ENCODE measurements around the gene SNAPC4.
"Not testable (repeated sequence)": the region's sequence is repeated elsewhere in the genome, so short reads cannot be mapped to it uniquely, and the experiment has no call there.

The SNAPC4 gene

GRCh38 chr9:136433043-136433715, 33.2 kb upstream of the SNAPC4 start:
- Histone ChIP-seq H3K27me3 (ENCODE audit: control insufficient read depth, insufficient read depth, low read length) (no peaks in the 10 kb centered on the region), H3K9me3 (ENCODE audit: control insufficient read depth, insufficient read depth, low read length) (no peaks in the 10 kb centered on the region), H3K36me3 (ENCODE audit: control insufficient read depth, insufficient read depth, low read length) (peaks cover 6% of the 10 kb centered on the region; the same call in 1 of the 2 replicates), H3K4me1 (ENCODE audit: control insufficient read depth, insufficient read depth, low read length) (0 out of 2 replicates have a peak, but pooled peaks cover 3% of the 10 kb centered on the region), H3K4me3 (ENCODE audit: low read length) (no peak overlapping the region), H3K27ac (ENCODE audit: low read length) (no peak overlapping the region)
- DNase-seq (ENCODE audit: low read depth, low spot score) = no peak
- WGBS (ENCODE audit: insufficient coverage, insufficient read length) = no CpG with 5 or more reads among the region's 36 CpGs

GRCh38 chr9:136432591-136432990, 32.6 kb upstream of the SNAPC4 start:
- H3K36me3 ChIP-seq (ENCODE audit: control insufficient read depth, insufficient read depth, low read length) = peaks cover 6% of the 10 kb centered on the region; the same call in 1 of the 2 replicates
- H3K4me1 ChIP-seq (ENCODE audit: control insufficient read depth, insufficient read depth, low read length) = 0 out of 2 replicates have a peak, but pooled peaks cover 3% of the 10 kb centered on the region
- no peak overlapping the region for H3K27ac ChIP-seq (ENCODE audit: low read length)
- no CpG with 5 or more reads among the region's 26 CpGs for WGBS (ENCODE audit: insufficient coverage, insufficient read length)
- no peak for DNase-seq (ENCODE audit: low read depth, low spot score)
- no peak overlapping the region for H3K4me3 ChIP-seq (ENCODE audit: low read length)
- H3K9me3 ChIP-seq (ENCODE audit: control insufficient read depth, insufficient read depth, low read length) = no peaks in the 10 kb centered on the region
- H3K27me3 ChIP-seq (ENCODE audit: control insufficient read depth, insufficient read depth, low read length) = no peaks in the 10 kb centered on the region

GRCh38 chr9:136431782-136432350, 31.9 kb upstream of the SNAPC4 start:
- Histone ChIP-seq H3K27ac (ENCODE audit: low read length) (no peak overlapping the region), H3K4me3 (ENCODE audit: low read length) (no peak overlapping the region), H3K9me3 (ENCODE audit: control insufficient read depth, insufficient read depth, low read length) (no peaks in the 10 kb centered on the region), H3K4me1 (ENCODE audit: control insufficient read depth, insufficient read depth, low read length) (no peaks in the 10 kb centered on the region), H3K27me3 (ENCODE audit: control insufficient read depth, insufficient read depth, low read length) (no peaks in the 10 kb centered on the region), H3K36me3 (ENCODE audit: control insufficient read depth, insufficient read depth, low read length) (peaks cover 6% of the 10 kb centered on the region; the same call in 1 of the 2 replicates)
- no CpG with 5 or more reads among the region's 36 CpGs for WGBS (ENCODE audit: insufficient coverage, insufficient read length)
- DNase-seq (ENCODE audit: low read depth, low spot score) = no peak

GRCh38 chr9:136430588-136431234, 30.7 kb upstream of the SNAPC4 start:
- no CpG with 5 or more reads among the region's 29 CpGs for WGBS (ENCODE audit: insufficient coverage, insufficient read length)
- Histone ChIP-seq H3K4me1 (ENCODE audit: control insufficient read depth, insufficient read depth, low read length) (no peaks in the 10 kb centered on the region), H3K36me3 (ENCODE audit: control insufficient read depth, insufficient read depth, low read length) (peaks cover 6% of the 10 kb centered on the region; the same call in 1 of the 2 replicates), H3K27me3 (ENCODE audit: control insufficient read depth, insufficient read depth, low read length) (no peaks in the 10 kb centered on the region), H3K9me3 (ENCODE audit: control insufficient read depth, insufficient read depth, low read length) (no peaks in the 10 kb centered on the region), H3K4me3 (ENCODE audit: low read length) (no peak overlapping the region), H3K27ac (ENCODE audit: low read length) (no peak overlapping the region)
- DNase-seq (ENCODE audit: low read depth, low spot score) = no peak

GRCh38 chr9:136429683-136430491, 29.9 kb upstream of the SNAPC4 start:
- H3K4me1 ChIP-seq (ENCODE audit: control insufficient read depth, insufficient read depth, low read length) = no peaks in the 10 kb centered on the region
- H3K36me3 ChIP-seq (ENCODE audit: control insufficient read depth, insufficient read depth, low read length) = peaks cover 6% of the 10 kb centered on the region; the same call in 1 of the 2 replicates
- no peak for DNase-seq (ENCODE audit: low read depth, low spot score)
- H3K27me3 ChIP-seq (ENCODE audit: control insufficient read depth, insufficient read depth, low read length) = no peaks in the 10 kb centered on the region
- no peaks in the 10 kb centered on the region for H3K9me3 ChIP-seq (ENCODE audit: control insufficient read depth, insufficient read depth, low read length)
- no peak overlapping the region for H3K27ac ChIP-seq (ENCODE audit: low read length)
- WGBS (ENCODE audit: insufficient coverage, insufficient read length) = no CpG with 5 or more reads among the region's 32 CpGs
- no peak overlapping the region for H3K4me3 ChIP-seq (ENCODE audit: low read length)

- peaks cover 12% of the 10 kb centered on the region for H3K36me3 ChIP-seq (ENCODE audit: control insufficient read depth, insufficient read depth, low read length)
- WGBS (ENCODE audit: insufficient coverage, insufficient read length) = no CpG with 5 or more reads among the region's 21 CpGs
- H3K27me3 ChIP-seq (ENCODE audit: control insufficient read depth, insufficient read depth, low read length) = no peaks in the 10 kb centered on the region
These were observed 29.2 kb upstream of the SNAPC4 start for GRCh38 chr9:136429075-136429628.

GRCh38 chr9:136426787-136427186, 26.8 kb upstream of the SNAPC4 start:
- H3K36me3 ChIP-seq (ENCODE audit: control insufficient read depth, insufficient read depth, low read length) = peaks cover 33% of the 10 kb centered on the region
- H3K4me3 ChIP-seq (ENCODE audit: low read length) = no peak overlapping the region
- H3K9me3 ChIP-seq (ENCODE audit: control insufficient read depth, insufficient read depth, low read length) = no peaks in the 10 kb centered on the region
- no peaks in the 10 kb centered on the region for H3K27me3 ChIP-seq (ENCODE audit: control insufficient read depth, insufficient read depth, low read length)
- no CpG with 5 or more reads among the region's 12 CpGs for WGBS (ENCODE audit: insufficient coverage, insufficient read length)
- no peaks in the 10 kb centered on the region for H3K4me1 ChIP-seq (ENCODE audit: control insufficient read depth, insufficient read depth, low read length)
- no peak overlapping the region for H3K27ac ChIP-seq (ENCODE audit: low read length)
- no peak for DNase-seq (ENCODE audit: low read depth, low spot score)

More at GRCh38 chr9:136429075-136429628, 29.2 kb upstream of the SNAPC4 start:
- Histone ChIP-seq H3K9me3 (ENCODE audit: control insufficient read depth, insufficient read depth, low read length) (no peaks in the 10 kb centered on the region), H3K27ac (ENCODE audit: low read length) (no peak overlapping the region), H3K4me1 (ENCODE audit: control insufficient read depth, insufficient read depth, low read length) (no peaks in the 10 kb centered on the region), H3K4me3 (ENCODE audit: low read length) (no peak overlapping the region)
- no peak for DNase-seq (ENCODE audit: low read depth, low spot score)

GRCh38 chr9:136425367-136425766, 25.4 kb upstream of the SNAPC4 start:
- H3K36me3 ChIP-seq (ENCODE audit: control insufficient read depth, insufficient read depth, low read length) = peaks cover 37% of the 10 kb centered on the region
- WGBS (ENCODE audit: insufficient coverage, insufficient read length) = no CpG with 5 or more reads among the region's 7 CpGs
- H3K9me3 ChIP-seq (ENCODE audit: control insufficient read depth, insufficient read depth, low read length); H3K27ac ChIP-seq (ENCODE audit: low read length); H3K27me3 ChIP-seq (ENCODE audit: control insufficient read depth, insufficient read depth, low read length); DNase-seq (ENCODE audit: low read depth, low spot score); H3K4me1 ChIP-seq (ENCODE audit: control insufficient read depth, insufficient read depth, low read length); H3K4me3 ChIP-seq (ENCODE audit: low read length): not testable (repeated sequence)

GRCh38 chr9:136424750-136425362, 24.9 kb upstream of the SNAPC4 start:
- WGBS (ENCODE audit: insufficient coverage, insufficient read length) = no CpG with 5 or more reads among the region's 27 CpGs
- Histone ChIP-seq H3K4me1 (ENCODE audit: control insufficient read depth, insufficient read depth, low read length) (no peaks in the 10 kb centered on the region), H3K27me3 (ENCODE audit: control insufficient read depth, insufficient read depth, low read length) (no peaks in the 10 kb centered on the region), H3K9me3 (ENCODE audit: control insufficient read depth, insufficient read depth, low read length) (no peaks in the 10 kb centered on the region), H3K4me3 (ENCODE audit: low read length) (no peak overlapping the region), H3K36me3 (ENCODE audit: control insufficient read depth, insufficient read depth, low read length) (peaks cover 37% of the 10 kb centered on the region), H3K27ac (ENCODE audit: low read length) (no peak overlapping the region)
- no peak for DNase-seq (ENCODE audit: low read depth, low spot score)

All from iPS DF 6.9 (cell line).